H1 (cell line): ENCODE data around the gene SECISBP2. TPM values are rescaled to one million over a fixed set of nuclear protein-coding genes. Genes with fewer than 3 reads are reported as not detected.

Experiments
- CTCF ChIP-seq, 3 experiments: IDR thresholded peaks; 1 replicate in 2 of 3; 2 replicates in 1 of 3; pipeline versions ENCODE4 v1.5.1 to v1.6.1; 2011; ENCODE audit warnings: low read length in 3 of 3, mild to moderate bottlenecking in 3 of 3, inconsistent platforms in 2 of 3, low read depth in 1 of 3, moderate library complexity in 1 of 3; ENCODE audit not compliant: insufficient read depth in 1 of 3; ENCODE audit errors: control extremely low read depth in 1 of 3
- POLR2A ChIP-seq, 2 experiments: IDR thresholded peaks; 1 replicate in 1 of 2; 2 replicates in 1 of 2; pipeline ENCODE4 v1.6.1; 2011; ENCODE audit warnings: low read depth in 2 of 2, low read length in 2 of 2, mild to moderate bottlenecking in 2 of 2; ENCODE audit errors: control extremely low read depth in 1 of 2
- SAP30 ChIP-seq: fragments of 300-600 bp; sonication (generic); IDR thresholded peaks from 2 replicates; pipeline ENCODE4 v1.7.1; 2012; ENCODE audit warnings: low read length, moderate library complexity, mild to moderate bottlenecking, inconsistent platforms; ENCODE audit not compliant: insufficient read depth, insufficient replicate concordance
- USF2 ChIP-seq: IDR thresholded peaks from 2 replicates; pipeline ENCODE4 v1.6.1; 2011; ENCODE audit warnings: low read length, improper control_type of control experiment
- polyA plus RNA-seq, 7 experiments: library from polyadenylated mRNA; depleted of rRNA in 3 of 7; stranded (reverse) in 5 of 7; unstranded in 2 of 7; fragments of >200 nt in 5 of 7; fragments of 200-250 nt in 2 of 7; gene quantifications; 1 replicate in 5 of 7; 2 replicates in 1 of 7; 4 replicates in 1 of 7; pipeline versions ENCODE4 v1.2.1 to v1.2.3, GENCODE V29; 2011 to 2013; ENCODE audit warnings: missing spikeins in 2 of 7, mixed read lengths in 2 of 7
- total RNA-seq: library from RNA; stranded (reverse); fragmentation: NEBNext Ultra II Directional; extraction: Animal tissue kit (Norgen Biotek cat#: 25700); gene quantifications from 2 replicates; pipeline ENCODE4 v1.2.1, GENCODE V29; 2021

SECISBP2 gene
- total and polyA plus RNA-seq, 2 of the 8 experiments (the other 6 are each of a cell fraction or from before 2014, with no cell fraction given): 39.0 to 61.7 TPM

GRCh38 chr9:89365532-89365912, 47.2 kb downstream of the SECISBP2 start (continued):
- TF ChIP-seq CTCF (IDR thresholded peaks at IDR 0.05; ENCODE audit: control extremely low read depth in 1 of 3, insufficient read depth in 1 of 3, low read depth in 1 of 3, low read length in 3 of 3): no peak
- no peak for TF ChIP-seq POLR2A (IDR thresholded peaks at IDR 0.05; ENCODE audit: control extremely low read depth in 1 of 2, low read depth in 2 of 2, low read length in 2 of 2)
- TF ChIP-seq USF2: no peak
- TF ChIP-seq SAP30: no peak
